Measurements from ENCODE around the gene LUC7L3.

Gene LUC7L3

GRCh38 chr17:50779747-50780353, 60.4 kb downstream of the LUC7L3 start:
- no peak overlapping the region for H3K4me3 ChIP-seq (ENCODE audit: control insufficient read depth, low read depth, low read length)
- no peak for DNase-seq (ENCODE audit: low read depth)

DNA sequence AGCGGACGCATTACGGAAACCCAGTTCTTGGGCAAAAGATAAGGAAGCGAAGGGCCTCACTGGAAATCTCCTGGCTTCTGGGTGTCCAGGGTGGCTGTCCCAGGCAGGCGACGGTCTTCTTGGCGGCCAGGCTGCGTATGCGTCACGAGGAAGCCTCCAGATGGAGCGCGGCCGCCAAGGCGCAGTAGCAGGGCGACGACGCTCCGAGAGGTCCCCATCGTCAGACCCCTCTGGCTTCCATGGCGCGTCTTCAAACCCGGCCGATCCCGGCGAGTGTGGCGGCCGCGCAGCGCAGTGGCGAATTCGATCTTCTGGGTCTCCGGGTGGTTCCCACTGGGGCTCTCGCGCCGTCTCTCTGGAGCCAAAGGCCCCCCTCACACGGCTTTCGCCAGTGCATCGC, 61.8 kb downstream of the LUC7L3 start:
- no peak for TF ChIP-seq CTCF (conservative IDR thresholded peaks at IDR 0.05; ENCODE audit: control insufficient read depth, insufficient read depth, low read depth, low read length)
- H3K4me3 ChIP-seq (ENCODE audit: control insufficient read depth, low read depth, low read length) = no peak overlapping the region
- DNase-seq (ENCODE audit: low read depth) = no peak

More at GRCh38 chr17:50779747-50780353, 60.4 kb downstream of the LUC7L3 start:
- TF ChIP-seq CTCF (conservative IDR thresholded peaks at IDR 0.05; ENCODE audit: control insufficient read depth, insufficient read depth, low read depth, low read length) = no peak

GRCh38 chr17:50783193-50783660, 63.8 kb downstream of the LUC7L3 start:
- peak; percentile 86 for DNase-seq (ENCODE audit: low read depth)
- TF ChIP-seq CTCF (conservative IDR thresholded peaks at IDR 0.05; ENCODE audit: control insufficient read depth, insufficient read depth, low read depth, low read length) = peak; percentile 97
- no peak overlapping the region for H3K4me3 ChIP-seq (ENCODE audit: control insufficient read depth, low read depth, low read length)

DNA sequence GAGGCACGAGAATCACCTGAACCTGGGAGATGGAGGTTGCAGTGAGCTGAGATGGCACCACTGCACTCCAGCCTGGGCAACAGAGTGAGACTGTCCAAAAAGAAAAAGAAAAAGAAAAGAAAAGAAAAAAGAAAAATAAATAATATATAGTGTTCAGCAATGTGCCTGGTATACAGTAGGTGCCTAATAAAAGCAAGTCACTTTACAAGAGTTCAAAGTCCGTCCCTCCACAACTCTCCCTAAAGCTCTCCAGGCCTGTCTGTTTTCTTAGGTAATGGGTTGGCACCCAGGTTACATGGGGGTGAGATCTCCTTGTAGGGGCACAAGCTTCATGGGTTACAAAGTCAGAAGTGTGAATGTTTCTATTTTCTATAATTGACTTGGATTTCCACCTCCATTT, 64.5 kb downstream of the LUC7L3 start:
- DNase-seq (ENCODE audit: low read depth) = no peak
- no peak overlapping the region for H3K4me3 ChIP-seq (ENCODE audit: control insufficient read depth, low read depth, low read length)
- no peak for TF ChIP-seq CTCF (conservative IDR thresholded peaks at IDR 0.05; ENCODE audit: control insufficient read depth, insufficient read depth, low read depth, low read length)

GRCh38 chr17:50785126-50785525, 65.7 kb downstream of the LUC7L3 start:
- no peak for DNase-seq (ENCODE audit: low read depth)
- no peak for TF ChIP-seq CTCF (conservative IDR thresholded peaks at IDR 0.05; ENCODE audit: control insufficient read depth, insufficient read depth, low read depth, low read length)
- H3K4me3 ChIP-seq (ENCODE audit: control insufficient read depth, low read depth, low read length) = no peak overlapping the region

DNA sequence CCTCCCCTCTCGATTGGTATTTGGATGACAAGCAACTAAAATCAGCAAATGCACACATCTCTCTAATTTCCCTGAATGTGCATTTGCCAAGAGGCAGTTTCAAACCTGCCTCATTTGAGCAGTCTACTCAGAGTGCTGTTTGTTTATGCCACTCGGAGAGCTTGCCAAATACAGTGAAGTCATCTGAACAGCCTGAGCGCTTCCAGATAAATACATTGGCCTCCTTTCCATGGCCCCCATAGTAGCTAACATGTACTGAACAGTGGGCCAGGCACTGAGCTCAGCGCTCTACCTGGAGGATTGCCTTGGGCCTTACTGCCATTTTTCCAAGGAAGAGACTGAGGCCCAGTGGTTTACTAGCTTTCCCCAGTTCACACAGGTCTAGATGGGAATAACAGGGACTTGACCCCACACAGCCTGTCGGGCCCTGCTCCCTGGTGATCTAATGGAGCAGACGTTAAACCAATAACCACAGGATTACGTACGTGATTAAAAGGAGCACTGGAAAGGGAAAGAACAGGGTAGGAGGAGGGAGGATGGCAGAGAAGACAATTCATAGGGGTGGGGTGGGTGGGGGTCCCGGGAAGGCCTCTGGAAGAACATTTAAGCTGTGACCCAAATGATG, 66.7 kb downstream of the LUC7L3 start:
- no peak overlapping the region for H3K4me3 ChIP-seq (ENCODE audit: control insufficient read depth, low read depth, low read length)
- no peak for TF ChIP-seq CTCF (conservative IDR thresholded peaks at IDR 0.05; ENCODE audit: control insufficient read depth, insufficient read depth, low read depth, low read length)
- peak; percentile 72 for DNase-seq (ENCODE audit: low read depth)
